Erythroblast (primary cell): ENCODE measurements around the gene UBB.

Experiments
- GATA1 ChIP-seq: IDR thresholded peaks from 2 replicates; pipeline ENCODE4 v1.6.1; 2011; ENCODE audit warnings: low read depth, mild to moderate bottlenecking, control low read depth, low read length, moderate library complexity
- POLR2A ChIP-seq: IDR thresholded peaks from 2 replicates; pipeline ENCODE4 v1.6.1; 2011; ENCODE audit warnings: mild to moderate bottlenecking, low read length

- TF ChIP-seq POLR2A (no peak), GATA1 (no peak)
These were observed 28.1 kb upstream of the UBB start for GRCh38 chr17:16352667-16353316.
